Vagina (tissue), 2 donors: ENCODE results near the gene SLC38A9.

Experiments
- CTCF ChIP-seq, 3 experiments: fragments of 450-650 bp in 2 of 3; fragments of 200-600 bp in 1 of 3; sonication (generic) in 1 of 3; IDR thresholded peaks; one replicate each; pipeline ENCODE4 v1.5.1; 2017 to 2019; ENCODE audit warnings: antibody characterized with exemption in 3 of 3, mild to moderate bottlenecking in 2 of 3, moderate library complexity in 2 of 3
- POLR2AphosphoS5 ChIP-seq, 2 donors: sonication (generic); formaldehyde crosslinking; IDR thresholded peaks; one replicate each; pipeline ENCODE4 v1.9.0; 2017; ENCODE audit warnings: antibody characterized with exemption in 2 of 2, mild to moderate bottlenecking in 2 of 2, low read depth in 1 of 2; ENCODE audit not compliant: insufficient read depth in 1 of 2

GRCh38 chr5:55622460-55622859, 89.7 kb downstream of the SLC38A9 start:
- no peak for TF ChIP-seq POLR2AphosphoS5 (IDR thresholded peaks at IDR 0.05; ENCODE audit: insufficient read depth in 1 of 2, low read depth in 1 of 2)
- no peak for TF ChIP-seq CTCF (IDR thresholded peaks at IDR 0.05)
